Stimulated activated CD8-positive, alpha-beta memory T cell treated with anti-CD3 and anti-CD28 coated beads, Interleukin-15, amount 100 ng/mL, for 4 hours (primary cell): ENCODE data around the gene KCNA5.

ENCODE experiments used
- DNase-seq, 2 donors: peaks; one replicate each; pipeline ENCODE4 v3.0.0-alpha.2; 2020; ENCODE audit warnings: low read depth in 2 of 2

KCNA5 gene

DNA sequence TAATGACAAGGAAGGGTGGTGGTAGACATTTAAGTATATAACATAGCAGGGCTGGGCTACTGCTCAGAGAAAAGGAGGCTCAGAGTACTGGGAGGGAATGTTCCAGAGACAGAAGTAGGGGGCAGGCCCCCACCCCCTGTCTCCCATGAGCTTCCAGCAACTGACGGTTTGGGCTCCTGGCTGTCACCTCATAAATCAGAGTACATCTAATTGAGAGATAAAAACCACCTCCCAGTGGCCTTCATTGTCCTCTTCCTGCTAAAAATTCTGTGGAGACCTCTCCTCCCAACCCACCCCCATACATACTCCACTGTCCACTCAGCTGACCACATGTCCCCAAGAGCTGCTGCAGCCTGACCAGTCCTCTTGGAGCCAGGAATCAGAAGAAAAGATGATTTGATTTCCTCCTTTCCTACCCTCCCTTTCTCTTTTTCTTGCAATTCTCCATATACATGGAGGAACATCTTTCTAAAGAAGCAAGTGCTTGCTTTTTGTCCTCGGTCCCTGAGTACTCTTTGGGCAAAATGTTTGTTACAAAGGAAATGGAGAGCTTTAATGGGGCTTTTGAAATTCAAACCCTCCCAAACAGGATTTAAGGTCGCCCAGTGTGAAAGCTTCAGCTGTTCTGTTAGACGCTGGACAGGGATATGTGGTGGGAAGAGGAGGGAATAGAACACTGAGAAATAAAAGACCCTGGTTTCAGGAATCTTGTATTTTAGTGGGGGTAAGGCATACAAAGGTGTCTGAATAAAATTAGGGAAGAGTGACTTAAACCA is 16.4 kb upstream of the KCNA5 start:
- no peak for DNase-seq

DNA sequence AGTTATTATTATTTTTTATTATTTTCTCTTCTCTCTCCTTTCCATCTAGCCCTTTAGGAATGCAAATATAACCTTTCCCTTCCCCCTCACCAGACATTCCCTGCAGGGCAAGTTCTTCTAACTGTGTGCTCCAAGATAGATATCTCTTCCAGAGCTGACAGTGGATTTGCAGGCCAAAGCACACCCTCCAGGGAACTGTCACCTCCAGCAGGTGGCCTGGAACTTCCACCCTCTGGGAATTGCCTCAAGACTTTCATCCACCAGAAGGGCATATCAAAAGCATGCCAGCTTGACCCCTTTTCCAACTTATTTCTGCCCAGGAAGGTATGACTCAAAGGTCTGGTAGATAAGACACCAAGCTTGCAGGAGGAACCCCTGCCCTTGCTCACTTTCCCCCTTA is 13.6 kb upstream of the KCNA5 start:
- no peak for DNase-seq

DNA sequence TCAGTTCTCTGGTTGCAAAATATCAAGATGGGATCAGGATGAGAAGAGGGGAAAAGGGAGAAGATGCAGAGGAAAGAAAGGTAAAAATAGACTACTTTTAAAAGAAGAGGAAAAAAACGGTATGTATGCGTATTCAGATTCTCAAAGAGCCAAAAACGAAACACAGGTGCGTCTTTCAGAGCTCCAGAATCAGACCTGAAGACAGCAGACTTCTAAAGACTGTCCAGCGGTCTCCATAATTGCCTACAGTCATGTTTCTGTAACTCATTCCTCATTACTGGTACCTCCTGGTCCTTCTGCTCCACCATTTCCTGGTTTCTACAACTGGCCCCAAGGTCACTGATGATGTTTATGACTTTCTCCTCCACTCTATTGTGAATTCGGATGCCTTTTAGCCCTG is 12.4 kb upstream of the KCNA5 start:
- DNase-seq, result no peak

DNA sequence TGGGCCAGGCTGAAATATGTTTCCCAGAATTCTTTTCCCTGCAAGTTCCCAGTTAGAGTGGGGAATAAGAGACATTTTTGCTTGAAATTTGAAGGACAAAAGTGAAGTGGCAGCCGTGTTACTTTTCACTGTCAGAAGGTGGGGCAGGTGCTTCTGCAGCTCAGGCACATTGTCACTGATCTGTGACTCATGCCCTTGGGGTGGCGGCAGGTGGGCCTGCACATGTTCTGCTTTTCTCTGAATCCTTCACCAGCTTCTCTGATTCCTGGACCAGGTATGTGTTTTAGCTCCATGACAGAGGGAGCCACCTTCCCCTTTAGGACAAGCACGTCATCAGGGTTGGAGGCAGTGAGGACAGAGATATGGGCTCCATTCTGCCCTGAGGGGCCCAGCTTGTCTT is 11.7 kb upstream of the KCNA5 start:
- DNase-seq, result no peak

DNA sequence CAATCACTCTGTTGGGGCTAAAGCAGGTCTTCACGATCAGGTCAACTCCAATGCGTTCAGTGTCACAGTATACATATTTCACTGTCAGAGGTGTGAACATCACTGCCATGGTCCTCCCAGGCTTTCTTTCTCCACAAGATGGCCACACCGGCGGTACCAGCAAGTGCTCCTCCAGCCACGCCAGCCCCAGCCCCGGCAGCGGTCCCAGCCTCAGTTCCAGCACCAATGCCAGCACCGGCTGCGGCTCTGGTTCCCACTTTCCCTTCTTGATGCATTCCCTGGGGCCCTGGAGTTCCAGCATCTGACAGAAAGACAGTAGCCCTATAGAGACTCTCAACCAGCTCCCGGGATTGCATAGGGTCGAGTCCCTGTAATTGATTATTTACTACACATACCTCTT is 10.9 kb upstream of the KCNA5 start:
- no peak for DNase-seq

DNA sequence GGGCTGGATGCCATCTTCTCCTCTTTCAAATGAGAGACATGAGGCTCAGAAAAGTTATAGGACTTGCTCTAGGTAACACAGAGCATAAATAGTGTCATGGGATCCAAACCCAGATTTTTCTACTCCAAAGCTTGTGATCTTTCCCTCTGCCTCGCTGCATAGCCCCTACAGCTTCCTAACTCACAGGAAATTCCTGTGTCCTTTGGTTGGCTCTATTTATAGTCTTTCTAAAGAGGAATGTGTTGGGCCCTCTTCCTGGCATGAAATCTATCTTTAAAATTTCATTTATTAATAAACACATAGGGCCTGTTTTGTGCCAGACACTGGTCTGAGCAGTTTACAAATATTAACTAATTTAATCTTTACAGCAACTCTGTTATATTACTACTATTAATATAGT is 9.8 kb upstream of the KCNA5 start:
- no peak for DNase-seq

DNA sequence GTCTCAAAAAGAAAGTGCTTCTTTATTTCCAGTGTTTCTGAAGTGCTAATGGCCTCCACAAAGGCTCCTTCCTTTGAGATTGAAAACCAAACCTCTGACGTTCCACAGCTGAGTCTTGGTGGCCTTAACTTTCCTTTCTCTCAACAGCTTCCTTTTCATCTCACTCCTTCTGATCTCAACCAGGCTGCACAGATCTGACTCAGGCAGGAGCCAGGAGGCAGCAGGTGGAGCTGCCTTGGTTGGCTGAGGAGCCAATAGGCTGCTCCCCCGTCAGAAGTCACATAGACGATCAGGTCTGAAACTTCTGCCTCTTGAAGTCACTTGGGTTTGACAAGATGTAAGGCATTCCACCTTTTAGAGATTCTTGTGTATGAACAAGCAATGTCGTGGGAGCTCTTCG is 9.1 kb upstream of the KCNA5 start:
- DNase-seq, result no peak

DNA sequence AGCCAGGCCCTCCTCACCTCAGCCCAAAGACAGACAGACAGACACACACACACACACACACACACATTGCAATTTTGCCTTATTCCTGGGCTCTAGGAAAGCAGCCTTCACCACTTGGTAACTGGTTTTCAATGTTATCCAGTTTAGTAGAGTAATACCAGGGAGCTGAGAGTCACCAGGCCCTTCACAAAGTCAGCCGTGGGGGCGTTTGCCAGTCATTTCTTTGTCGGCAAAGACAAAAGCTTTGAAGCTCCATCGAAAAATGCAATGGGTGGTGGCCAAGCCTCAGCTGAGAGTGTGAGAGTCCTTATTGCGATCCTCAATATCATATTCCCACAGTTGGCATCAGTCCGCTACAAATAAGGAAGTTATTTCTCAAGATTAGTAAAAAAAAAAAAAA is 8.1 kb upstream of the KCNA5 start:
- no peak for DNase-seq

DNA sequence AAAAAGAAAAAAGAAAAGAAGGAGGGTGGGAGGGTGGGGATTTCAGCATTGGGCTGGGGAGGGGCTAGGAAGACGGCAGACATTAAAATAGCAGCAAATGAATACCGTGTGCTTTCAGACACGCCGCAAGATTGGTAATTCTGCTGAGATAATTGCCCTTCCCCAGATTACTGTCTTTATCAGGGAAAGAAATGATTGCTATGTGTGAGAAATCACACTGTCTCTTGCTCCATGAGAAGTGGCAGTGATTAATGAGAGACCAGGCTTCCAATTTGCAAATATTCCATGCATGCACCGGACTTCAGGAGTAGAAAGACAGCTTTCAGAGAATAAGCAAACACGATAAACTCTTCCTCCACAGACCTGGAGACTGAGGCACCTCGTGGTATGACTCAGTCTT is 7.6 kb upstream of the KCNA5 start:
- DNase-seq, result no peak

DNA sequence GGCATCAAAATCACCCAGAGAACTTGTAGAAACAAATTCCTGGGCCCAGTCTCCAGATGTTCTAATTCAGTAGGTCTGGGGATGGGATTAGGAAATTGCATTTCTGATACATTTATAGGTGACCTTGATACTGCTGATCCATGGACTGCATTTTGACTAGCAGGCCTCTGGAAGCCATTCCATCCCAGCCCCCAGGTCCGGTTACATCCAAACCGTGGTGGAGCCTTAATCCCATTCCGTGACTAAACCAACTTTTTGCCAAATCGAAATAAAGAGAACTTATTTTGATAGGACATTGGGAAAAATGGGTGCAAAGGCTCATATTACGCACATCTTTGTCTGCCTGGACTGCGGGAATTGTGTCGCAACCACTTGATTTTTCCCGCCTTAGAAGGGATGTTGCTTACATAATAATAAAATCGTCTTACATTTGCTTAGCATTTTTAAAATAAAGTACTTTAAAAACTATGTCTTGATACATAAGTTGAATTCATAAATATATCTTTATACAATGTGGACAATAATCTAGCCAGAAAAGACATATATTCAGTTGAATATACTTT is 5.8 kb upstream of the KCNA5 start:
- no peak for DNase-seq

DNA sequence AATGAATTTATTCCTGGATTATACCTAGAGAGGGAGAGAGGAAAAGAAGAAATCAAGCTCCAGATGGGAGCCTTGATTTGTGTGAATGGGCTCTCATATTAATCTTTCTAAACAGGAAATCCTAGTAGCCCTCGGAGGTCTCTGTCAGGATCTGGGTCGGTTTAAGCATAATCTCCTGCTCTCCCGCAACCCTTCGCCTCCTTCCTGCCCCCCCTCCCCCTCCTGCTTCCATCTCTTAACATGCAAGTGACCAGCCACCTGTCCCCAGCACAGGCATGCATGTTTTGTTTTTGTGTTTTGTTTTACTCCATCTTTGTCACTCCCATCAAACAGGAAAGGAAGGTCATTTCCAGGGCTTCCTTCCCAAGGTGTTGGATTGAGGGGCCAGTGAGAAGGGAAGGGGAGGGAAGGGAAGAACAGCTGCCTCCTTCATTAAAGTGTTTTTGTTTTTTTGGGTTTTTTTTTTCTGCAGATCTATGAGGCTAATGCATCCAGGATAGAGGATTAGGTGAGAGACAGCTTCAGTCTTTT is 4.8 kb upstream of the KCNA5 start:
- no peak for DNase-seq

DNA sequence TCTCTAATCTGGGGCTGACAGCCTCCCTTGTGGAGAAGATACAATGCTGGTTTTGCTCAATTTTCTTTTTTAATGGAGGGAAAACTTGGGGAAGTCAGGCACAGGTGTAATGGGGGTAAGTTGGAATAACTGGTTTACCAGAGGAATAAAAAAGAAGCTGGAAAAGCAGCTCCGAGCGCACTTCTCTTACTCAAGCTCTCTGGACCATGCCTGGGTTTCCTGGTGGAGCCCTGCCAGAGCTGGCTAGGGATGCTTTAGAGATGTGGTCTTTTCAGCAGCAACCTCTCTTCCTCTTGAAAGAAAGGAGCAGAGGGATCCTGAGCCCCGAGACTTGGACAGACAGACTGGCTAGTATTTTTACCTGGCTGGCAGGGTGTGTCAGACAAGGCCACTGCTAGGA is 3.9 kb upstream of the KCNA5 start:
- no peak for DNase-seq

DNA sequence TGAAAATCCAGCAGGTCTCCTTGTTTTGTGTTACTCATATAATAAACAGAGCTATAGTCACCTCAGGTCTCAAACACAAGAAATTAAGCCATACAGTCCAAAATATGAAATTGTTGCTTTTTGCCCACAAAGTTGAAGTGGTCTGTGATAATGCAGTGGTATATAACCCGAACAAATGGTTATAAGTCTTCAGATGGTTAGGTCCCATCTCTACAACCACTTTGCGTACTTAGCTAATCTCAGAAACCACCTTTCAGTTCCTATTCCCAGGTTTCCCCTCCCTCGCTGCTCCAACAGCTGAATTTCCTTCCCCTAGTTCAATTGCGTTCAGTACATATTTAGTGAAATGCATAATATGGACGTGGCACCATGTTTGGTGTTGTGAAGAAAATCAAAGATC is 3.3 kb upstream of the KCNA5 start:
- no peak for DNase-seq

DNA sequence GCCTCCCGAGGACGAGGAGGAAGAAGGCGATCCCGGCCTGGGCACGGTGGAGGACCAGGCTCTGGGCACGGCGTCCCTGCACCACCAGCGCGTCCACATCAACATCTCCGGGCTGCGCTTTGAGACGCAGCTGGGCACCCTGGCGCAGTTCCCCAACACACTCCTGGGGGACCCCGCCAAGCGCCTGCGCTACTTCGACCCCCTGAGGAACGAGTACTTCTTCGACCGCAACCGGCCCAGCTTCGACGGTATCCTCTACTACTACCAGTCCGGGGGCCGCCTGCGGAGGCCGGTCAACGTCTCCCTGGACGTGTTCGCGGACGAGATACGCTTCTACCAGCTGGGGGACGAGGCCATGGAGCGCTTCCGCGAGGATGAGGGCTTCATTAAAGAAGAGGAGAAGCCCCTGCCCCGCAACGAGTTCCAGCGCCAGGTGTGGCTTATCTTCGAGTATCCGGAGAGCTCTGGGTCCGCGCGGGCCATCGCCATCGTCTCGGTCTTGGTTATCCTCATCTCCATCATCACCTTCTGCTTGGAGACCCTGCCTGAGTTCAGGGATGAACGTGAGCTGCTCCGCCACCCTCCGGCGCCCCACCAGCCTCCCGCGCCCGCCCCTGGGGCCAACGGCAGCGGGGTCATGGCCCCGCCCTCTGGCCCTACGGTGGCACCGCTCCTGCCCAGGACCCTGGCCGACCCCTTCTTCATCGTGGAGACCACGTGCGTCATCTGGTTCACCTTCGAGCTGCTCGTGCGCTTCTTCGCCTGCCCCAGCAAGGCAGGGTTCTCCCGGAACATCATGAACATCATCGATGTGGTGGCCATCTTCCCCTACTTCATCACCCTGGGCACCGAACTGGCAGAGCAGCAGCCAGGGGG is 979 bp downstream of the KCNA5 start:
- DNase-seq, result no peak

DNA sequence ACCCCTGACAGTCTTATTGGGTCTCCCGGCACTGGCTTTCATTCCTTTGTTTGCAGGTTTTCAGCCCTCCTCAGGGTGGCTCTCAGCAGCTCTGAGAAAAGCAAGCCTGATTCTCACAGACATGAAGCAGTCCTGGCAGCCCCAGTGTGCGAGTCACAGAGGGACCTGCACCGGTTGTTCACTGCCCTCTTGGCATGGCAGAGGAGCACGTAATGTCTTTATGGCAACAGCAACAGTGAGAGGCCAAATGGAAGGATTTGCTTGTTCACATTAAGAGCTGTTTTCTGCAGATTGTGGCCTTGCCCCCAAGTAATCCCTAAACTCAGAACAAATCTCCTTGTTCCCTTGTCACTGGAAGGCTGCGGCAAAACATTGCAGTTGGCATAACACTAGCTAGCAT is 3.4 kb downstream of the KCNA5 start:
- no peak for DNase-seq

DNA sequence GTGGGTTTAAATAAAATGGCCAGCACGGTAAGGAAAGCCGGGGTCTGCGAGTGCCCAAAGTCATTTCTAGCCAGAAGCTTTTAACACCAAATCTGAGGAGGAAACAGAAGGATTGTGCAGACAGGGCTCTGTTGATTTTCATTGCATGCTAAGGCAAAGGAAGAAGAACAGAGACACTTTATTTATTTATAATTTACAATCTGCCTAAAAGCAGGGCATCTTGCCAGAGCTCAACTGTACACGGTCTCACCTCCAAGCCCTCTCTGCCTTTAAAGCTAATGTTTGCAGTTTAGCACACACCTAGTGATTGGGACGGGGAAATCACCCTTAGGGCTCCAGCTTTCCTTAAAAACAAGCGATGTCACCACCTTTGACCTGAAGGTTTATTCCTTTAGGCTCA is 4.0 kb downstream of the KCNA5 start:
- DNase-seq, result no peak

DNA sequence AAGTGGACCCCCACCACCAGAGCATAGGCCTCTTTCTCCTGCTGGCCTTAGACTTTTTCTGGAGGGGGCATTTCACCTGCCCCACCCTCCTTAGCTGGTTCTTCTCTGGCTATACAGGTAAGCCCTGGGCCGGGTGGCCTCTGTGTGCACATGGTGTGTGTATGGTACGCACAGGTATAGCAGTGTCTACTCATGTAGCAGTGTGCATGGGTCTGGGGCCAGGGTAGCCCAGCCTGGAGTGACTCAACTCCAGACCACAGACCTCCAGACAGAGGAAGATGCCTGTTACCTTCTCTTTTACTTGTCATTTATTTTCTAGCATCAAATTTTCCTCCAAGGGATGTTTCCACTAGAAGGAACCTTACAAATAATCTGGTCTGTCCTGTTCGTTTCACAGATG is 6.9 kb downstream of the KCNA5 start:
- no peak for DNase-seq

DNA sequence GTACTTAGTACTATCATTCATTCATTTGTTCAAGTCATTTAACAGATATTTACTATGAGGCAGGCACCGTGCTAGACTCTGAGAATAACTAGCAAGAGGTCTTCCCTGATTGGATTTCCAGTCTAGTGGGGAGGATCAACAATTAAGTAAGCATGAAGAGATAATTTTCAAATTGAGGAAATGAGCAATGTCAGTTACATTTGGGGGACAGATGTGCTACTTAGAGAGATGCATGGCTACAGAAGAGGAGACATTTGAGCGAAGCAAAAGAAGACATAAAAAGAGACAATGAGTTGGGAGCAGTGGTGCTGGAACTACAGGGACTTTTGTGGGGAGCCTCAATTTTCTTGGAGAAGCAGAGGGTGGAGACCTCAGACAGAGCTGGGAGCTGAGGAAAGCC is 7.7 kb downstream of the KCNA5 start:
- no peak for DNase-seq

DNA sequence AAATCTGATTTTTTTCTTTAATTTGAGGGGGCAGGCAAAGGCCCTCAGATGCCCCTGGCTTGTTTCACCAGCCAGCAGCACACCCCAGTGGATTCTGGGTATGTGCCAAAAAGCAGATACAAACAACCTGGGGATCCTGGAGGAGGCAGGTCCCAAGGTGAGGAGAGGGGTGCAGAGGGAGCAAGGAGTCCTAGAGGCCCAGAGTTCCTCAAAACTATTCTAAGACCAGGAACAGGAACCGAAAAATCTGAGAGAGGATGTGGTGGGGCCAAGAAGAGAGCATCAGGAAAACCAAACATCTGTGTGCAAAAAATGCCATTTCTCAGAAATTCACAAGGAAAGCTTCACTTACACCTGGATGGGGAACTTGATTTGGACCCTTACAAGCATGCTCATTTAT is 8.2 kb downstream of the KCNA5 start:
- no peak for DNase-seq

DNA sequence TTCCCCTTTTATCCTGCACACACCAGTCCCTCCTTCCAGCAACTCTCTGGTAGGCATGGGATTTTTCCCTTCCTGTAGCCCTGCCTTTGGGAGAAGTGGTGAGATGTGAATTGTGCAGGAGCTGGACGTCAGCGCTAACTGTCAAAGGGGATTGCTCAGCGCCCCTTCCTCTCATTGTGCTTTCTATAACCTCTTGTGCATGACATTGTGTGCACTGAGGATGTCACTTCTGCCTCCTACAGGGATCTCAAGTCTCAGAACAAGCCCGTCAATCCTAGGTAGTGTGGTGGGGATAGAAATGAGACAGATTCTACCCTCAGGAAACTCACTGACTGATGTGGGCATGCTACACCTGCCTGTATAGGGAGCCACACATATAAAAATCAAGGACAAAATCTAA is 8.7 kb downstream of the KCNA5 start:
- no peak for DNase-seq

DNA sequence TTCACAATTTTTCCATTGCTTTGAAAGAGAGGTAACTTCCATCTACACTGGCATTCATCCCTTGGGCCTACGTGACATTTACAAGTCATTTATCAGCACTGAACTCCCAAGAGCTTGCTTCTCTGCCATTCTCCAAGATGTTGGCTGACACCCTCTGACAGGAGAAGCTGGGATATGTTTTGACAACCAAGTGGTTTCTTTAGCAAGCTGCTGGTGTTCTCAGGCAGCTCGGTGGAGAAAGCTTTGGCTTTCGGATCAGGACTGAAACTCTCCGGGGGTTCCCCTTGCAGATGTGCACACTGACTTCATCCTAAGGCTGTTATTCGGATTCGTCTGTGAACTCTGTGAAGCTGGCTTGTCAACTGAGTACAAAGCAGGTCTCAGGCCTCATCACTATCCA is 15.7 kb downstream of the KCNA5 start:
- no peak for DNase-seq

DNA sequence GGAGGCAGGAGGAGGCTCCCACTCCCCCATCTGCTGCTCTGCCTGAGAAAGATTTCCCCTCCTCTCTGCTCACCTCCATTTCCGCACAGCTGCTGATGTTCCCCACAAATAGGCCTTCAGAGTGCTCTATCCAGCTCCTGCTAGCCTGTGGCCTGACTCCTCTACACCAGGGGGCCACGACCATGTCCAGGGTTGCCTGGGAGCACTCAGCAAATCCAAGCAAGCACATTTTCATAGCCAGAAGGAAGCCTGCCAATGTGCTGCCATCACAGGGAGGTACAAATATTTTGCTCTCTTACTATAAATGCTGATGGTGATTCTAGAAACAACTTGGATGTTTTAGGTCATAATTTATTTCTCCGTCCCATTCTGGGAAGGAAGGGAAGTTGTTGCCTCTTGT is 17.3 kb downstream of the KCNA5 start:
- no peak for DNase-seq

DNA sequence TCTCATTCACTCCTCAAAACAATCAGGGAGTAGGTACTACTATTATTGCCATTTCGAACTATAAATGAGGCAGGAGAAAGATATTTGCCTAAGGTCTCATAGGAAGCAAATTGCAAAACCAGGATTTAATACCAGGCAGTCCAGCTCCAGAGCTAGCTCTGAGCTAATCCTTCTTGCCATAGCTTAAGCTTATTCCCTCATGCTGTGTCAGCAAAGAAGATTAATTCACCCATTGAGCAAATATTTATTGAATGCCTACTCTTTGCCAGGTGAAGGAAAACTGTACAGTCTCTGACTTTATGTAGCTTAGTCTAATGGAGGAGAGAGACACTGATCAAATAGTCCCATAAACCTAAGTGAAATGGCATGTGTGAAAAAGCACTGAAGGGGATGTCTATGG is 19.5 kb downstream of the KCNA5 start:
- DNase-seq, result no peak
